Astrocyte (in vitro differentiated cells and primary cell): ENCODE measurements around the gene MYH11.
"Not testable (repeated sequence)": the region's sequence is repeated elsewhere in the genome, so short reads cannot be mapped to it uniquely, and the experiment has no call there.

Experiments used
- EZH2 ChIP-seq: IDR thresholded peaks from 2 replicates; pipeline ENCODE4 v1.6.1; 2012; ENCODE audit warnings: mild to moderate bottlenecking, low read length, inconsistent platforms; ENCODE audit not compliant: insufficient read depth
- TF ChIP-seq, protein P1 (sequence below): IDR thresholded peaks from 2 replicates; pipeline ENCODE4 v1.5.1; 2011; ENCODE audit warnings: low read depth, mild to moderate bottlenecking, inconsistent platforms, low read length, moderate library complexity; ENCODE audit not compliant: insufficient read depth

DNA sequence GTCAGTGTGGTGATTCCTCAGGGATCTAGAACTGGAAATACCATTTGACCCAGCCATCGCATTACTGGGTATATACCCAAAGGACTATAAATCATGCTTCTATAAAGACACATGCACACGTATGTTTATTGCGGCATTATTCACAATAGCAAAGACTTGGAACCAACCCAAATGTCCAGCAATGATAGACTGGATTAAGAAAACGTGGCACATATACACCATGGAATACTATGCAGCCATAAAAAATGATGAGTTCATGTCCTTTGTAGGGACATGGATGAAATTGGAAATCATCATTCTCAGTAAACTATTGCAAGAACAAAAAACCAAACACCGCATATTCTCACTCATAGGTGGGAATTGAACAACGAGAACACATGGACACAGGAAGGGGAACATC is 201.3 kb downstream of the MYH11 start:
- TF ChIP-seq, protein P1, sequence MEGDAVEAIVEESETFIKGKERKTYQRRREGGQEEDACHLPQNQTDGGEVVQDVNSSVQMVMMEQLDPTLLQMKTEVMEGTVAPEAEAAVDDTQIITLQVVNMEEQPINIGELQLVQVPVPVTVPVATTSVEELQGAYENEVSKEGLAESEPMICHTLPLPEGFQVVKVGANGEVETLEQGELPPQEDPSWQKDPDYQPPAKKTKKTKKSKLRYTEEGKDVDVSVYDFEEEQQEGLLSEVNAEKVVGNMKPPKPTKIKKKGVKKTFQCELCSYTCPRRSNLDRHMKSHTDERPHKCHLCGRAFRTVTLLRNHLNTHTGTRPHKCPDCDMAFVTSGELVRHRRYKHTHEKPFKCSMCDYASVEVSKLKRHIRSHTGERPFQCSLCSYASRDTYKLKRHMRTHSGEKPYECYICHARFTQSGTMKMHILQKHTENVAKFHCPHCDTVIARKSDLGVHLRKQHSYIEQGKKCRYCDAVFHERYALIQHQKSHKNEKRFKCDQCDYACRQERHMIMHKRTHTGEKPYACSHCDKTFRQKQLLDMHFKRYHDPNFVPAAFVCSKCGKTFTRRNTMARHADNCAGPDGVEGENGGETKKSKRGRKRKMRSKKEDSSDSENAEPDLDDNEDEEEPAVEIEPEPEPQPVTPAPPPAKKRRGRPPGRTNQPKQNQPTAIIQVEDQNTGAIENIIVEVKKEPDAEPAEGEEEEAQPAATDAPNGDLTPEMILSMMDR = not testable (repeated sequence)
- TF ChIP-seq EZH2 = not testable (repeated sequence)
